Stimulated activated effector memory CD8-positive, alpha-beta T cell treated with anti-CD3 and anti-CD28 coated beads, Interleukin-12 subunit alpha, Interleukin-12 subunit beta, amount 100 ng/mL, for 72 hours (primary cell): Measurements from ENCODE around the gene APOL6.

Experiments
- ATAC-seq: fragments of 150-1000 bp; cut with Tn5 transposase; 2 replicates; pipeline ENCODE4 v1.10.0; 2021
- DNase-seq, 2 donors: peaks; one replicate each; pipeline ENCODE4 v3.0.0; 2021 to 2022; ENCODE audit warnings: low spot score in 2 of 2
- H3K27ac Mint-ChIP-seq: one replicate; pipeline ENCODE4 v1.8.0; 2022; ENCODE audit warnings: mild to moderate bottlenecking, mixed read lengths
- H3K36me3 Mint-ChIP-seq: one replicate; pipeline ENCODE4 v1.8.0; 2022; ENCODE audit warnings: mild to moderate bottlenecking, mixed read lengths
- H3K4me1 Mint-ChIP-seq: one replicate; pipeline ENCODE4 v1.8.0; 2022; ENCODE audit warnings: mixed read lengths
- H3K4me3 Mint-ChIP-seq: one replicate; pipeline ENCODE4 v1.8.0; 2022; ENCODE audit warnings: mild to moderate bottlenecking, mixed read lengths
- H3K9me3 Mint-ChIP-seq: one replicate; pipeline ENCODE4 v1.8.0; 2022; ENCODE audit warnings: mixed read lengths

APOL6 gene, protein sequence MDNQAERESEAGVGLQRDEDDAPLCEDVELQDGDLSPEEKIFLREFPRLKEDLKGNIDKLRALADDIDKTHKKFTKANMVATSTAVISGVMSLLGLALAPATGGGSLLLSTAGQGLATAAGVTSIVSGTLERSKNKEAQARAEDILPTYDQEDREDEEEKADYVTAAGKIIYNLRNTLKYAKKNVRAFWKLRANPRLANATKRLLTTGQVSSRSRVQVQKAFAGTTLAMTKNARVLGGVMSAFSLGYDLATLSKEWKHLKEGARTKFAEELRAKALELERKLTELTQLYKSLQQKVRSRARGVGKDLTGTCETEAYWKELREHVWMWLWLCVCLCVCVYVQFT

GRCh38 chr22:35648066-35649025 lies at the start of gene APOL6:
TSS of gene APOL6 (plus strand) at chr22:35648446. CDS start at chr22:35656426, 7,980 bp downstream.
- peaks cover 31% of the 10 kb centered on the region for H3K36me3 Mint-ChIP-seq
- peaks cover 29% of the 10 kb centered on the region for H3K4me1 Mint-ChIP-seq
- DNase-seq: peak; percentile 42 to 84
- peak within 1 kb of the TSS; percentile 85 for H3K4me3 Mint-ChIP-seq
- peak; percentile 90 for ATAC-seq
- no peaks in the 10 kb centered on the region for H3K9me3 Mint-ChIP-seq
- H3K27ac Mint-ChIP-seq: peak within 1 kb of the TSS; percentile 100

DNA sequence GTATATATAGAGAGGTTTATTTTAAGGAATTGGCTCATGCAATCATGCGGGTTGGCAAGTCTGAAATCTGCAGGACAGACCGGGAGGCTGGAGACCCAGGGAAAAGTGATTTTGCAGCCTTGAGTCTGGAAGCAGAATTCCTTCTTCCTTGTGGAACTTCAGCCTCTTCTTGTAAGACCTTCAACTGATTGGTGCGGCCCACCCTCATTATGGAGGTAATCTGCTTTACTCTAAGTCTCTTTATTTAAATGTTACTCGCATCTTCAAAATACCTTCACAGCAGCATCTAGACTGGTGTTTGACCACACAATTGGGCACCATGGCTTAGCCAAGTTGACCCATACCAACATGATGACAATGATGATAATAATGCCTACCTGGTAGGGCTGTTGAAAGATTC lies 48.9 kb upstream of the APOL6 start:
- H3K36me3 Mint-ChIP-seq: no peaks in the 10 kb centered on the region

GRCh38 chr22:35600476-35600875 lies 47.8 kb upstream of the APOL6 start:
- no peak for DNase-seq
- H3K36me3 Mint-ChIP-seq: no peaks in the 10 kb centered on the region
- H3K27ac Mint-ChIP-seq: no peak overlapping the region
- no peak overlapping the region for H3K4me3 Mint-ChIP-seq
- peaks cover 14% of the 10 kb centered on the region for H3K4me1 Mint-ChIP-seq
- no peak for ATAC-seq
- H3K9me3 Mint-ChIP-seq: no peaks in the 10 kb centered on the region

More for the DNA sequence above, 48.9 kb upstream of the APOL6 start:
- no peak overlapping the region for H3K27ac Mint-ChIP-seq
- ATAC-seq (no peak), DNase-seq (no peak)
- H3K4me1 Mint-ChIP-seq: peaks cover 3% of the 10 kb centered on the region
- no peak overlapping the region for H3K4me3 Mint-ChIP-seq
- no peaks in the 10 kb centered on the region for H3K9me3 Mint-ChIP-seq

DNA sequence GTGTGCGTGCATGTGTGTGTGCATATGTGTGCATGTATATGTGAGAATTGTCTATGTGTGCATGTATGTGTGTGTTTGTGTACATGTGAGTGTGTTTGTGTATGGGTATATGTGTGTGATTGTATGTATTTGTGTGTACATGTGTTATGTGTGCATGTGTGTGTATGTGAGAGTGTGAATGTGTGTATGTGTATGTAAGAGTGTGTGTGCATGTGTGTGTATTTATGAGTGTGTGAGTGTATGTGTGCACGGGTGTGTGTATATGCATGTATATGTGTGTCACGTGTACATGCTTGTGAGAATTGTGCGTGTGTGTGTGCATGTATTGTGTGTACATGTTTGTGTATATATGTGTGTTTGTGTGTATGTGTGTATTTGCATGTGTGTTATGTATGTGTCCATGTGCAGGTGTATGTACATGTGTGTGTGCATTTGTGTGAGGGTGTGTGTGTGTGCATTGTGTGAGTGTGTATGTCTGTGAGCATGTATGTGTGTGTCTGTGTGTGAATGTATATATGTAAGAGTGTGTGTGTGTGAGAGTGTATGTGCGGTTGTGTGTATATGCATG lies 47.1 kb upstream of the APOL6 start:
- H3K36me3 Mint-ChIP-seq: no peaks in the 10 kb centered on the region
- ATAC-seq (no peak), DNase-seq (no peak)
- H3K4me1 Mint-ChIP-seq: peaks cover 18% of the 10 kb centered on the region
- no peaks in the 10 kb centered on the region for H3K9me3 Mint-ChIP-seq
- no peak overlapping the region for H3K4me3 Mint-ChIP-seq
- no peak overlapping the region for H3K27ac Mint-ChIP-seq

DNA sequence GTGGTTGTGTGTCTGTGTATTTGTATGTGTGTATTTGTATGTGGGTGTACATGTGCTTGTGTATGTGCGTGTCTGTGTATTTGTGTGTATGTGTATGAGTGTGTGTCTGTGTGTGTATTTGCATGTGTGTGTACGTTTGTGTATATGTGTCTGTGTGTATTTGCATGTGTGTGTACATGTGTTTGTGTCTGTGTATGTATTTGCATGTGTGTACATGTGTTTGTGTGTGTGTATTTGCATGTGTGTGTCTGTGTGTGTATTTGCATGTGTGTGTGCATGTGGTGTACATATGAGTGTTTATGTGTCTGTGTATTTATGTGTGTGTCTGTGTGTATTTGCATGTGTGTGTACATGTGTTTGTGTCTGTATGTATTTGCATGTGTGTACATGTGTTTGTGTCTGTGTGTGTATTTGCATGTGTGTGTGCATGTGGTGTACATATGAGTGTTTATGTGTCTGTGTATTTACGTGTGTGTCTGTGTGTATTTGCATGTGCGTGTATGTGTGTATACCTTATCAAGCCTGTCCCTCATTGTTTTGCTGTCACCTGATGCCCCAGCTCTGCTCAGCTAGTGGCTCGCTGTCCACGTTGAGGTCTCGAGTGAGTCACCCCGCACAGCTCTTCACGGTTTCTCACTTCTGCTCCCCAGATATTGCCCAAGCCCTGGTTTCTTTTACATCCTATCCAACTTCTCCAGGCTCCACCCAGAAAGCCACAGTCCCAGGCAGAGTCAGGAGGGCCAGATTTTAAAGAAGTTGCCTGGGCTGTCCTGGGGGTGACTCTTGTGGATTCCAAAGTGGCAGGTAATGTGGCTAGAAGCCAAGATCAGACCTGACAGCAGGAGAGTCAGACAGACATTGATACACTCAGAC lies 46.3 kb upstream of the APOL6 start:
- ATAC-seq: peak; percentile 47
- no peaks in the 10 kb centered on the region for H3K36me3 Mint-ChIP-seq
- no peak for DNase-seq
- H3K4me1 Mint-ChIP-seq: peaks cover 23% of the 10 kb centered on the region
- no peaks in the 10 kb centered on the region for H3K9me3 Mint-ChIP-seq
- H3K4me3 Mint-ChIP-seq: no peak overlapping the region
- H3K27ac Mint-ChIP-seq: no peak overlapping the region

- DNase-seq: no peak
- peaks cover 28% of the 10 kb centered on the region for H3K4me1 Mint-ChIP-seq
- no peak overlapping the region for H3K27ac Mint-ChIP-seq
- ATAC-seq: peak; percentile 86
- no peaks in the 10 kb centered on the region for H3K36me3 Mint-ChIP-seq
- no peak overlapping the region for H3K4me3 Mint-ChIP-seq
- H3K9me3 Mint-ChIP-seq: no peaks in the 10 kb centered on the region
Measured at GRCh38 chr22:35604621-35605368, 43.5 kb upstream of the APOL6 start.

DNA sequence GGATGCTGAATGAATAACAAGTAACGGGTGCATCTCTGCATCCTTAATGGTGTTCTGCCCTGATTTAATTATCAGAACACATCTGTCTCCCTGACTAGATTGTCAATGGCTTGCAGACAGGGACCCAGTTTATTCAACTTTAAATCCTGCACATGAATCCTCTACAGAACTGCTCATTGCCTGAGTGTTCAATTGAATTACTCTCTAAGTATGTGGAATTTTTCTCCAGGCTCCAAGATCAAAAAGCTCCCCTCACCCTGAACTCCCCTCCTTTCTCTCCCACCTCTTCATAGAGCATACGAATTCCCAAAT lies 42.9 kb upstream of the APOL6 start:
- ATAC-seq: no peak
- H3K4me3 Mint-ChIP-seq: no peak overlapping the region
- no peak overlapping the region for H3K27ac Mint-ChIP-seq
- DNase-seq: no peak
- H3K9me3 Mint-ChIP-seq: no peaks in the 10 kb centered on the region
- H3K4me1 Mint-ChIP-seq: peaks cover 28% of the 10 kb centered on the region
- no peaks in the 10 kb centered on the region for H3K36me3 Mint-ChIP-seq

DNA sequence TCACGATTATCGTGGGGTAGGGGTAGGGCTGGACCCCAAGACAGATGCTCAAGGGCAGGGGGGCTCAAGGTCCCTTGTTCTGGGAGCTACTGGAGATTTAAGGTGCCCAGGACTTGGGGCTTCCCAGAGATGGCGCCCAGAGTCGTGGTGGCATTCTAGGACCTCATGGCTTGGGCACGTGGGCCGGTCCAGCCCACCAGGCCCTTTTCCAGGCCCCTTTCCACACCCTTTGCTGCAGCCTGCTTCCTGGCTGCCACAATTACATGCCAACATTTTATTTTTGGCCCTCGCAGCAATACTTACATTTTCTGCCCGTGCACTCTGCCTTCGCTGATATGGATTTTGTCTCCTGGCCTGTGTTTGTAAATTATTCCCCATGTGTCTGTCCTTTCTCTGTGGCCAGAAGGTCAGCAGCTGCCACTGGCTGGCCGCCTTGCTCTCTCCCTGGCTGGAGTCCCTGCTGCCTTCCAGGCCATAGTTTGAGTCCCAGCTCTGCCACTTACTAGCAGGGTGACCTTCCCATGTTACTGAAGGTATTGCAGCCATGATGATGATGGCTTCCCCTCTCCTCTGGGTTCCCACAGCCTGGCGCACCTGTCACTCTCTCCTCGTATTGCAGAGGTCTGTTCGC lies 42.3 kb upstream of the APOL6 start:
- Mint-ChIP-seq H3K4me1 (peaks cover 33% of the 10 kb centered on the region), H3K36me3 (no peaks in the 10 kb centered on the region), H3K4me3 (no peak overlapping the region), H3K27ac (no peak overlapping the region), H3K9me3 (no peaks in the 10 kb centered on the region)
- ATAC-seq (no peak), DNase-seq (no peak)

- H3K27ac Mint-ChIP-seq: no peak overlapping the region
- no peaks in the 10 kb centered on the region for H3K9me3 Mint-ChIP-seq
- no peak overlapping the region for H3K4me3 Mint-ChIP-seq
- DNase-seq: no peak
- H3K4me1 Mint-ChIP-seq: peaks cover 40% of the 10 kb centered on the region
- H3K36me3 Mint-ChIP-seq: no peaks in the 10 kb centered on the region
- ATAC-seq: no peak
Measured at GRCh38 chr22:35606916-35607315, 41.3 kb upstream of the APOL6 start.

DNA sequence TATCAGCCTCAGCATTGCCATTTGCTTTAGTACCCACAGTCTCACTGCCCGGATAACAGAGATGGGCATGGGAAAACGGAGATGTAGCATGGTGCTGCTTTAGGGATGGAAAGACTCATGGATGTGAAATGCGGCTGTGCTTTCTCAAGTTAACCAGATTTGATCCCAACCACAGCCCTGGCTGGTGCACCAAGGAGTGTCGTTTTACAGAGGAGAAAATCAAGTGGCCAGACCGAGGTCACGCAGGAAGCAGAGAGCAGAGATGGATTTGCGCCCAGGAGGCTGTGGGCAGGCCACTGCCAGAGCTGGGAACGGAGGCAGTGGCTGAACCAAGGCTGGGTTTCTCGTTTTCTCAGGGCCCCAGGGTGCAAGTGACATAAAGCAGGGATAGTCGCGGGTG lies 40.2 kb upstream of the APOL6 start:
- Mint-ChIP-seq H3K4me1 (peaks cover 44% of the 10 kb centered on the region), H3K36me3 (no peaks in the 10 kb centered on the region), H3K4me3 (no peak overlapping the region), H3K27ac (no peak overlapping the region), H3K9me3 (no peaks in the 10 kb centered on the region)
- DNase-seq (no peak), ATAC-seq (no peak)

DNA sequence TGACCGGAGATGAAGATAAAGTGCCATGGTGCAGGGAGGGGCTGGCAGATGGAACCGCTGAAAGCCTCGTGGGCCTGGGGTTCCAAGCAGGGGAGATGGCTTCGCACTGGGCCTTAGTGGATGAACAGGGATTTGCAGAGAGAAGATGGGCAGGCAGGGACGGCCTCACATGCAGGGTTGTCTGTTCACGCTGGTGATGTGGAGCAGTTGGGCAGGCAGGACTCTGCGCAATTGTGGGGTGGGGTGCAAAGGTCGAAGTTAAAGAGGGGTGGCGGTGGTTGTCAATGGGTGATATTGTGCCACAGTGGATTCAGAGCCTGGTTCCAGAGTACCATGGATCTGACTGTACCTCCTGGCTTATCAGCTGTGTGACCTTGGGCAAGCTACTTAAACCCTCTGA lies 39.0 kb upstream of the APOL6 start:
- DNase-seq (no peak), ATAC-seq (no peak)
- Mint-ChIP-seq H3K27ac (no peak overlapping the region), H3K4me1 (peaks cover 42% of the 10 kb centered on the region), H3K4me3 (no peak overlapping the region), H3K9me3 (no peaks in the 10 kb centered on the region), H3K36me3 (no peaks in the 10 kb centered on the region)

DNA sequence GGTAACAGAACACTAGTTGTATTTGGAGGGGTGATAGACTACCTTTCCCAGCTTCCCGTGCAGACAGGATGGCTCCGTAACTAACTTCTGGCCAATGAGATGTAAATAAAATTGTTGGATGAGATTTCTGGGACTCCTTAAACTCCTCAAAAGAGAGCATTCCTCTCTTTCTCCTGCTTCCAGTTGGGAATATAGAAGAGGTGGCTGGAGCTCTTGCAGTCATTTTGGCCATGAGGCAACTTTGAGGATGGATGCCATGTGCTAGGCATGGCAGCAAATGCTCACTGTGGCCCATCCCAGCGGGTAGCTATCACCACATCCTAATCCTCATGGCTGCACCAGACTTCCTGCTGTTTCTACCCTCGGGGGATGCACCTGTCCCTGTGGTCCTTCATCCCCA lies 38.5 kb upstream of the APOL6 start:
- no peak overlapping the region for H3K27ac Mint-ChIP-seq
- peaks cover 37% of the 10 kb centered on the region for H3K4me1 Mint-ChIP-seq
- DNase-seq (no peak), ATAC-seq (no peak)
- no peak overlapping the region for H3K4me3 Mint-ChIP-seq
- no peaks in the 10 kb centered on the region for H3K9me3 Mint-ChIP-seq
- no peaks in the 10 kb centered on the region for H3K36me3 Mint-ChIP-seq

- no peak overlapping the region for H3K4me3 Mint-ChIP-seq
- peaks cover 32% of the 10 kb centered on the region for H3K4me1 Mint-ChIP-seq
- DNase-seq (no peak), ATAC-seq (no peak)
- H3K27ac Mint-ChIP-seq: no peak overlapping the region
- no peaks in the 10 kb centered on the region for H3K36me3 Mint-ChIP-seq
- no peaks in the 10 kb centered on the region for H3K9me3 Mint-ChIP-seq
Measured at GRCh38 chr22:35610741-35611140, 37.5 kb upstream of the APOL6 start.
